GM19324 (cell line): ENCODE results near the gene TMPRSS5.

Experiments
- ATAC-seq: cut with Tn5 transposase; IDR thresholded peaks from one replicate; pipeline ENCODE4 v1.9.1; 2021; ENCODE audit warnings: mild to moderate bottlenecking, moderate library complexity; ENCODE audit not compliant: unreplicated experiment, low FRiP score

Gene TMPRSS5

DNA sequence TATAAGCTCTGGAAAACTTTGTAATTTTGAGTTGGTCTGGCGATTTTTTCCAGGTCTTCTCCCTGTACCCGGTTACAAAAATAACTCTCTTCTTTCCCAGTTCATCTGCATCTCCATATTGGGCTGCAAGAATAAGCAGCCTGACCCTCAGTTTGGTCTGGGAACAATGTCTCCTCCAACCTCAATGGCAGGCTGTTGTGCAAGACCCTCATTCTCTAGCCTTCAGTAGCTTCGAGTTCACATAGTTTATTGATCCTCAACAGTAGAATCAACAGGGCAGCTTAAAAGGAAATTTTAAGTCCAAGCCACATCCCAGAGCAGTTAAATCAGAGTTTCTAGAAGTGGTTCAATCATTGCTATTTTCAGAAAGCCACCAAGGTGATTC is 35.3 kb downstream of the TMPRSS5 start:
- ATAC-seq, result no peak

GRCh38 chr11:113670149-113670830 is 35.8 kb downstream of the TMPRSS5 start:
- ATAC-seq, result no peak

DNA sequence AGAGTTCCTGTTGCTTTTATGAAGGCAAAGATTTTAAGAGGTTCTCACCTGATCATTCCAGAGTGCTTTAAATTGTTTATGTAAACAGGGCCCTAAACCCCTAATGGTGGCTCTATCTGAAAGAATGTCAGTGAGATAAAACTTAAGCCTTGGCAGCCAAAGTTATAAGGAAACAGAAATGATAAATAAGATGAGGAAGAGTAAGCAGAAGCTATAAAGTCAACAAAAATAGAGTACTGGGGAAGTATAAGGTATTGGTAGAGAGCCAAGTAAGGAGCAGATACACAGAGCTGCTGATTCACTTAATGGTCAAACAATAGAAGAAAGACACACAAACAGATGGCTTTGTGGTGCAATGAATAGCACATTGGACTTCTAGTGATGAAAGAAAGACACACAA is 37.9 kb downstream of the TMPRSS5 start:
- no peak for ATAC-seq

- ATAC-seq, result no peak
Measured at GRCh38 chr11:113667801-113668200, 38.3 kb downstream of the TMPRSS5 start.

- no peak for ATAC-seq
Measured at GRCh38 chr11:113666584-113666983, 39.5 kb downstream of the TMPRSS5 start.

GRCh38 chr11:113664981-113665710 is 41.0 kb downstream of the TMPRSS5 start:
- no peak for ATAC-seq

- ATAC-seq, result no peak
Measured at GRCh38 chr11:113664069-113664980, 41.8 kb downstream of the TMPRSS5 start.

- ATAC-seq, result no peak
Measured at GRCh38 chr11:113663567-113663966, 42.5 kb downstream of the TMPRSS5 start.

GRCh38 chr11:113655771-113656170 is 50.3 kb downstream of the TMPRSS5 start:
- no peak for ATAC-seq

DNA sequence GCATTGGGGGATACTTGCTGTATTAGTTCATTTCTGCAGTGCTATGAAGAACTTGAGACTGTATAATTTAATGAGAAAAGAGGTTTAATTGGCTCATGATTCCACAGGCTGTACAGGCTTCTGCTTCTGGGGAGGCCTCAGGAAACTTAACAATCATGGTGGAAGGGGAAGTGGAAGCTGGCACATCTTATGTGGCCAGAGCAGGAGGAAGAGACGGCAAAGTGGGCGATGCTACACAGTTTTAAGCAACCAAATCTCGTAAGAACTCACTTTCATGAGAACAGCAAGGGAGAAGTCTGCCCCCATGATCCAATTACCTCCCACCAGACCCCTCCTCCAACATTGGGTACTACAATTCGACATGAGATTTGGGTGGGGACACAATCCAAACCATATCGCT is 55.1 kb downstream of the TMPRSS5 start:
- ATAC-seq, result no peak

GRCh38 chr11:113649311-113649710 is 56.8 kb downstream of the TMPRSS5 start:
- no peak for ATAC-seq

GRCh38 chr11:113647856-113648255 is 58.3 kb downstream of the TMPRSS5 start:
- ATAC-seq, result no peak

GRCh38 chr11:113647108-113647507 is 59.0 kb downstream of the TMPRSS5 start:
- no peak for ATAC-seq

DNA sequence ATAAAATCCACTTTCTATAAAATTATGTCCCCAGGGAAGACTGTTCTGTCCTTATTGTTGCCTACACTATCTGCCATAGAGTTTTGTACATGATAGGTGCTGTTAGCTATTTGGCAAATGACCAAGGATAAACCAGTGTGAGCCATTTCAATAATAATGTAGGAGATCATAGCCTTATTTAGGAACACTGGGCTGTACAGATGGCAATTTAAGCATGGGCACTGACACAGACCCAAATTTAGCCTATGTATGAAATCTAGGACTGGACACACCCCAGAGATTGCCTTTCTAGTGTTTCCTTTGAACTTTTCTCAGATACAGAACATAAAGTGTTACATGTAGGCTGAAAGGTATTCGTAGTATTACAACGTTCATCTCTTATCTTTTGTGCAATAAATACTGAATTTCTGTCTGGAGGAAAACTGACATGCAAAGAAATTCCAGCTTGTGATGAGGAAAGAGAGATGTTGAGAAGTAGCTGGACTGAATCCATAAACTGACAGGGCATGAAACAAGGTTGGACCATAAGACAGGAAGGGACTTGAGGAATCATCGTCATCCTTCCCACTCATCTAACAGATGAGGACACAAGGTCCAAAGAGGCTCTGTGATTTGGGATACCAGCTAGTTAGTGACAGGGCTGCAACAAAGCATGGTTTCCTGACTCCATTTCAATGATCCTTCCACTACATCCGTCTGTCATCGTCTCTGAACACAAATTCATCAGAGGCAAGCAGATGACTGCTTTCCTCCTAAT is 60.3 kb downstream of the TMPRSS5 start:
- ATAC-seq, result no peak

DNA sequence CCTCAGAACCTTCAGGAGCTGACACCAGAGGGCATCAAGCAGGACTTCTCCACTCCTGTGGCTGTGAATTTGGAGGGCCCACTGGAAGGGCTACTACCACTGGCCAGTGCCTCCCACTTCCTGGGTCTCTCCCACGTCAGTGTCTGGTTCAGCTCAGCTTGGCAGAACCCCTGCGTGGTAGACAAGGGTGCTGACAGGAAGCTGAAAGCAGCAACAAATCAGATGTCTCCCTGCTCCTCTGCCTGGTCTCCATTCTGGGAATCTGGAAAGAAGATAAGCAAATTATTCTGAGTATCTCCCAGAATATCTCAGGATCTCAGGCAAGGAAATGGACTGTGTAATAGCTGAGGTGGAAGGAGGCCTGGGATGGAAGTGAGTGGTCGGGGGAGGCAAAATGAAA is 61.5 kb downstream of the TMPRSS5 start:
- no peak for ATAC-seq

DNA sequence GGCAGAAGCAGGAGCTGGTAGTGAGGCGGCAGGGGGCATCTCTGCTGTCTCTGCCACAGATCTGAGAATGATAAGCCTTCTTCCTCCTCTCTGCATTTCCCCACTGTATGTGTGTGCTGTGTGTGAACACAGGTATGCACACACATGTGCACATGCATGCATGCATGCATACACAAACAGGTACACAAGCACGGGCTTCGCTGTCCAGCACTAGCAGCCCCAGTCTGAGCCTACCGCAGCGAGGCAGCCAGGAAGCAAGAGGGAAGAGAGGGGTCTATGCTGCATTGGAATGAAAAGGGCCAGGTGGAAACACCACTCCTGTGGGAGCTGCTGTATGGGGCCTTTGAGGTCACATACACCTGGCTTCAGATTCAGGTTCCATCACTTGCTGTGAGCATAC is 62.4 kb downstream of the TMPRSS5 start:
- no peak for ATAC-seq

- ATAC-seq, result no peak
Measured at GRCh38 chr11:113643006-113643585, 63.0 kb downstream of the TMPRSS5 start.

GRCh38 chr11:113642090-113642489 is 64.0 kb downstream of the TMPRSS5 start:
- ATAC-seq, result no peak

DNA sequence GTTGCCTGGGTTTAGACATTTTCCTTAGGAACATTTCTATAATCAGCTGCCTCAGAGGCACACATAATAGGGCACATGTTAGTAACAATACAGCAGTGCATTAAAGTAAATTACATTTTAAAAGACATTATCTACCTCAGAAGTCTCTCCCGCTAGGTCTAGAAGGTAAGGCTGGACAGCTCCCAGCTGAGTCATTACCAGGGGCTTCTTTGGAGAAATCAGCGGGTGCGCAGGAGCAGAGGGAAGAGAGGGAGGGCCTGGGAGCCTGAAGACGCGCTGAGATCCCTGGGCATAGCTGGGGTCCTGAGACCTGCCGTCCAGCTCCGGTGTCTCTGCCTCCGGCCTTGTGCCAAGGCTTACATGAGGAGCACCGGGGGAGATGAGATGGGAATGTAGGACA is 67.7 kb downstream of the TMPRSS5 start:
- ATAC-seq, result no peak

GRCh38 chr11:113637636-113638035 is 68.5 kb downstream of the TMPRSS5 start:
- ATAC-seq, result no peak
